ENCODE measurements around the gene XYLT2. TPM values are rescaled to one million over a fixed set of nuclear protein-coding genes. Genes with fewer than 3 reads are reported as not detected.

XYLT2 gene
- total and polyA plus RNA-seq, 10 donors = 10.0 to 27.3 (median 19.6) TPM

DNA sequence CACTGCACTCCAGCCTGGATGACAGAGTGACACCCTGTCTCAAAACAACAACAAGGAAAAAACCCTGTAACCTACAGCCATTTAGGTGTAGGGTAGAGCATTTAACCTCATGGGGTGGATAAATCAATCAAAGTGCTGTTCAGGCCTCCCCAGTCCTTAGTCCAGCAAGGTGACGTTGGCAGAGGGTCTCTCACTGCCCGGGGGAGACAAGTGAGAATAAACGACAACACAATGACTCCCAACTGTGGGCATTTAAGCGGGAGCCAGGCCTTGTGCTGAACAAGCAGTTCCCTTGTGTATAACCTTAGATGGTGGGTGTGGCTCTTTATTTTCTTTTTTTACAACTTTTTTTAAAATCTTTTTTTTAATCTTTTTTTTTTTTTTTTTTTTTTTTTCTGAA lies 42.3 kb upstream of the XYLT2 start:
- H3K27ac ChIP-seq = no peak overlapping the region
- H3K27me3 ChIP-seq (replicated peaks in 1 of 7) = peaks cover 0 to 10% (median 0%) of the 10 kb centered on the region in 7 donors
- H3K9me3 ChIP-seq = no peaks in the 10 kb centered on the region
- no peak for DNase-seq
- intact Hi-C loops (cut with DNase I; ENCODE audit: low total_unique reads) = no loop called here
- no peaks in the 10 kb centered on the region for H3K36me3 ChIP-seq
- peaks cover 0 to 6% (median 0%) of the 10 kb centered on the region in 6 donors for H3K4me1 ChIP-seq
- H3K4me3 ChIP-seq = no peak overlapping the region
- WGBS, 5 donors = 83 to 95% (median 92%) methylated on average over 4 of the region's 4 CpGs
- TF ChIP-seq POLR2AphosphoS5 (IDR thresholded peaks at IDR 0.05) (no peak), POLR2A (IDR thresholded peaks at IDR 0.05) (no peak), CTCF (IDR thresholded peaks at IDR 0.05 in 8 of 11, conservative IDR thresholded peaks at IDR 0.05 in 3 of 11) (no peak)

DNA sequence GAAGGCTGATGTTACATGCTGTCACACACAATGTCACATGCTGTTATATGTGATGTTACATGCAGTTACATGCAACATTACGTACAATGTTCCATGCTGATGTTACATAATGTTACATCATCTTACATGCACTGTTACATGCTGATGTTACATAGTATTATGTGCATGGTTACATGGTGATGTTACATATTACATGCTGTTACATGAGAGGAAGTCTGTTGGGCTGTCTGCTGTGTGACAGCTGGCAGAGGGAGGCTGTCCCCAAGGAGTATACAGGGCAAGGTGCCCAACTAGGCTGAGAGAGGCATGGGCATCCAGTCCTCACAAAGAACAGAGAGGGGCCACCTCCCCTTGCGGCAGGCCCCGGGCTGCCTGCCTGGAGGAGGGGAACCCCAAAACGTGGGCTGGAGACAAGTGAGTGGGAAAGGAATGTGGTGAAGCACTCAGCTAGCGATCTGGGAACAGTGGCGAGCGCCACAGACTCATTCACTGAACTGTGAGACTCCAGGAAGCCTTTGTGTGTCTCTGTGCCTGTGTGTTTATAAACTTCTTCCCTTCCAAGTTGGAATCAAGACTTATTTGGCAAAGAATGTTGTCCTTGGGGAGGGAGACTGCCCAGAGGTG lies 41.0 kb upstream of the XYLT2 start:
- WGBS, 5 donors = 44 to 63% (median 57%) methylated on average over 7 of the region's 7 CpGs
- H3K9me3 ChIP-seq = no peaks in the 10 kb centered on the region
- TF ChIP-seq CTCF (IDR thresholded peaks at IDR 0.05 in 8 of 11, conservative IDR thresholded peaks at IDR 0.05 in 3 of 11) (no peak), POLR2AphosphoS5 (IDR thresholded peaks at IDR 0.05) (no peak), POLR2A (IDR thresholded peaks at IDR 0.05) (no peak)
- no peak overlapping the region for H3K4me3 ChIP-seq
- H3K27me3 ChIP-seq (replicated peaks in 1 of 7) = peaks cover 0 to 10% (median 0%) of the 10 kb centered on the region in 7 donors
- H3K36me3 ChIP-seq = no peaks in the 10 kb centered on the region
- peaks cover 0 to 6% (median 0%) of the 10 kb centered on the region in 6 donors for H3K4me1 ChIP-seq
- intact Hi-C loops (cut with DNase I; ENCODE audit: low total_unique reads) = no loop called here
- DNase-seq = no peak
- no peak overlapping the region for H3K27ac ChIP-seq

DNA sequence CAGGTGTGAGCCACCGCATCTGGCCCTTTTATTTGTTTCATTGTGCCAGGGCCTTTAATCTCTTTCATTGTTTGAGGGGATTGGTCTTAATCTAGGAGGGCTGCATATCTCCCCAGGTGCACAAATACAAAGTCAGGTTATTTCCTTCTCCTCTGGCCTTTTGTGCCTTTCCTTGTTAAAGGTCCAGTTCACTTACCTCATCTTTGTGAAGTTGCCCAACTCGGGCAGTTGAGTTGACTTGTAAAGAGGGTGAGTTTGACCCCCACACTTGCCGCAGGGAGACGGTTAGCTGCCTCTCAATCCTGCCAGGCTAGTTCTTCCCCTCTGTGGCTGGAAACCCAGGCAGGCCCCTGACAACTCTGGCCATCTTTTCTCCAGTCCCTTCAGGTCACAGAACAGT lies 38.3 kb upstream of the XYLT2 start:
- no peak for DNase-seq
- intact Hi-C loops (cut with DNase I; ENCODE audit: low total_unique reads) = no loop called here
- Histone ChIP-seq H3K4me3 (no peak overlapping the region), H3K27me3 (replicated peaks in 1 of 7) (peaks cover 0 to 25% (median 0%) of the 10 kb centered on the region in 7 donors), H3K27ac (no peak overlapping the region), H3K9me3 (no peaks in the 10 kb centered on the region), H3K4me1 (no peaks in the 10 kb centered on the region), H3K36me3 (no peaks in the 10 kb centered on the region)
- 88 to 93% (median 90%) methylated on average over 4 of the region's 4 CpGs for WGBS, 5 donors
- no peak for TF ChIP-seq POLR2A (IDR thresholded peaks at IDR 0.05)
- no peak for TF ChIP-seq POLR2AphosphoS5 (IDR thresholded peaks at IDR 0.05)
- TF ChIP-seq CTCF (IDR thresholded peaks at IDR 0.05 in 8 of 11, conservative IDR thresholded peaks at IDR 0.05 in 3 of 11) = no peak

GRCh38 chr17:50308666-50309065 lies 37.3 kb upstream of the XYLT2 start:
- H3K4me1 ChIP-seq = no peaks in the 10 kb centered on the region
- no peak overlapping the region for H3K4me3 ChIP-seq
- 81 to 94% (median 89%) methylated on average over 4 of the region's 4 CpGs for WGBS, 5 donors
- H3K27ac ChIP-seq = no peak overlapping the region
- no peaks in the 10 kb centered on the region for H3K9me3 ChIP-seq
- H3K27me3 ChIP-seq (replicated peaks in 1 of 7) = peaks cover 0 to 35% (median 0%) of the 10 kb centered on the region in 7 donors
- intact Hi-C loops (cut with DNase I; ENCODE audit: low total_unique reads) = no loop called here
- no peaks in the 10 kb centered on the region for H3K36me3 ChIP-seq
- no peak for TF ChIP-seq POLR2AphosphoS5 (IDR thresholded peaks at IDR 0.05)
- no peak for TF ChIP-seq CTCF (IDR thresholded peaks at IDR 0.05 in 8 of 11, conservative IDR thresholded peaks at IDR 0.05 in 3 of 11)
- no peak for TF ChIP-seq POLR2A (IDR thresholded peaks at IDR 0.05)
- DNase-seq = no peak

All from spleen (tissue), 11 donors.